Stimulated activated CD4-positive, alpha-beta T cell treated with anti-CD3 and anti-CD28 coated beads, Interleukin-12 subunit alpha, Interleukin-12 subunit beta, amount 100 ng/mL, for 24 hours (primary cell): ENCODE measurements around the gene NLGN1.
"Not testable (repeated sequence)": the region's sequence is repeated elsewhere in the genome, so short reads cannot be mapped to it uniquely, and the experiment has no call there.

ENCODE experiments used
- DNase-seq, 2 experiments: peaks; one replicate each; pipeline ENCODE4 v3.0.0-alpha.2; 2020; ENCODE audit warnings: low read depth in 2 of 2

The NLGN1 gene

DNA sequence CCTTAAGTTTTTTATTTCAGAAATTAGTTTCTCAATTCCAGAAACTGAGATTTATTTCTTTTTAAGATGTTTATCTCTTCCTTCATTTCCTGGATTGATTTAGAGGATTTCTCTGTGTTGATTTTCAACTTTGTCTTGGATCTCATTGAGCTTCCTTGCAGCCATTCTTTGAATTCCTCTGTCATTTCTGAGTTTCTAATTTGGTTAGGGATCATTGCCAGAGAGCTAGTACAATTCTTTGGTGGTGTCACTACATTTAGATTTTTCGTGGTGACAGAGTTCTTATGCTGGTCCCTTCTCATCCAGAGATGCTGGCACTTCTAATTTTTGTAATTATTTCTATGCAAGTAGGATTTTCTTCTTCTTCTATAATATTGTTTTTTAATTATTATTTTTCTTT lies 770.5 kb downstream of the NLGN1 start:
- DNase-seq = no peak

DNA sequence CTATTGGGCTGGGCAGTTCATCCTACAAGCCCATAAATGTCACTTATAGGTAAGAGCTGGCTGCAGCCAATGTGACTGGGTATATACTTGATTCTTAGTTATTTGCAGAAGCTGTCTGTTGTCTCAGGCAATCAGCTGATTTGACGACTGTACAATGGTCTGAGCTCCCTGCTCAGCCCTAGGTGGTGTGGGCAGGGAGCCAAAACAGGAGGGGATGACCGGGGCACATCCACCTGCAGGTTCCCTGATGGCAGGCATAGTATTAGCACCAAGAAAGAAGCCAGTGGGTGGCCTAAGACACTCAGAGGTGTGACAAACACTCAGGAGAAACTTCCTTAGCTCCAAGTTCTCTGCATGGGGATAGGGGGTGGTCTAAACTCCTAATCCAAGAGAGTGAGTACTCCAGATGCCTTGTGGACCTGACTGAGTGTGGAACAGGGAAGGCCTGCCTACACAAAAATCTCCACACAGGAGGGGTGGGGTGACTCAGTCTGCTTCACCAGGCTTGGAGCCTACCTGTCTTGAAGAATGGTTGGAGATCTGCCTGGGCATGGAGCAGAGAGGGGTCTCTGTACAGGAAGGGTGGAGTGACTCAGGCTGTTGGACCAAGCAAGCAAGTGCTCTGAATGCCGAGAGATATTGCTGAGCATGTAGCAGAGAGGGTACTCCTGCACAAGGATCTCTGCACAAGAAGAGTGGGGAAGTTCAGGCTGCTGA lies 771.2 kb downstream of the NLGN1 start:
- DNase-seq = no peak

DNA sequence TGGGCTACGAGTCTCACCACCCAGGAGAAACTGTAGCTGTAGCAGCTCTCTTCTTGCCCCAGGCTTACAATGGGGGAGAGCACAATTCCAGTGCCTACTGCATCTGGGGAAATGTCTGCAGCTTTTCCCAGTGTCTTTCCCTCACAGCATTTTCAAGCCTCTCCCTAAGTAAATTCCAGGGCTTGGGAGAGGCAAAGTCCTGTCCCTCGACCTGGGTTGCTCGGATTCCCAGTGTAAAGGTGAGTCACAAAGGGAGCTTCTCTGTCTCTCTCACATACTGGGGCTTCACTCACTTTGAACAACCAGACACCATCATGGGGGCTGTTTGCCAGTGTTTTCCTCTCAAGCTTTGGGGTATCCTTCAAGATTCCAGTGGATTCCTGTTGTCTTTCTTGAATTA lies 772.2 kb downstream of the NLGN1 start:
- no peak for DNase-seq

DNA sequence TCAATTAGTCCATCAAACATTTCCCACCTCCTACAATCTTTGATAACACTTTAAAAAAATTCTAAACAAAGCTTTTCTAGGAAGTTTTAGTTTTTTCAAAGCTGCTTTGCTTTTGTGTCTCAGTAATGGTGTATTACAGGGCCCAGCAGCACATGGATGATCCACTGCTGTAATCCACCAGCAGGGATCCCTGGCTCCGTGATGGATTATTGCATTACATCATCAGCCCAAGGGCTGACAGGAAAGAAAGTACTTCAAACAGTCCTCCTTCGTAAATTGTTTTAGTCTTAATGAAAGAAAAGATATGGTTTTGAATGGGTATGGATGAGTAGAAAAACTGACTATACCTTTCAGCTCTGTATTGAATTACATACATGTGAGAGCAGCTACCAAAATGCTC lies 772.7 kb downstream of the NLGN1 start:
- no peak for DNase-seq

DNA sequence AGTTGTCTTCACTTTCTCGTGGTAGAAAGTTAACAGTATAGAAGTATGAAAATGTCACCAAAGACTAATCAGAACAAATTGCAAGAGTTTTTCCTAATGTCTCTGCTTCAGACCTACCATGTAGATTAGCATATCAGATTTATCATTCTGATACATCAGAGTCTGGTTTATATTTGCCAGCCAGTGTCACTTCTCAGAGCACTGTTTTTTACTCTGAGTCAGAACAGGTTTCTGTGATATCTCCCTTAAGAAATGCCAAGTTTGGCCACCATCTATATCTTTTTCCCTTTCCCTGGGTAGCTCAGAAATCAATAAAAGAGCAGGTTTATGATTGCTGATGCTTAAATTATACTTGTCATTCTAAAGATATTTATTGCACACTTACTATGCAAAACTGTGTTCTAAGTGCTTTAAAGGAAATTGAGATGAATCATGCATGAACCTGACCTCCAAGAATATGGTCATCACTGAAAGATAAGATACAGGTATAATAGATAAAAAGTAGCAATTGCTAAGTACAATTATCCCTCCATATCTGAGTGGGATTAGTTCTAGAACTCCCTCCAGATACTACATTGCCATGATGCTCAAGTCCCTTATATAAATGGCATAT lies 788.9 kb downstream of the NLGN1 start:
- DNase-seq = no peak

DNA sequence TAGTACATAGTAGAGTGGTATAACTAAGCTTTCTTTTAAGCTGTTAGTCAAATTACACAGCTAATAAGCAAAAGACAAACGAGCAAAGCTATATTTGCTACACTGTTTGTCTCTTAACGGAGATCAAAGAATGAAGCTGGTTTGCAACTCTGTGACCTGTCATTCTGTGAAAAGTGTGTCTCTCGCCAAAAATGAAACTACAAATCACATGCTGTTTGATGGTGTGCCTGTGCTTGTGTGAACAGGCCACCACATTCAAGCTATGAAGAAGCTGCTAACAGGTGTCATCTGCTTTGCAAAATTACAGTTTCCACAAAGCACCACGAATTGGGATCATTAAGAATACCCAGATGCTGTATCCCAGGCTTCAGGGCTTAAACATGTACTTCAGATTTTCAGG lies 793.8 kb downstream of the NLGN1 start:
- DNase-seq = no peak

DNA sequence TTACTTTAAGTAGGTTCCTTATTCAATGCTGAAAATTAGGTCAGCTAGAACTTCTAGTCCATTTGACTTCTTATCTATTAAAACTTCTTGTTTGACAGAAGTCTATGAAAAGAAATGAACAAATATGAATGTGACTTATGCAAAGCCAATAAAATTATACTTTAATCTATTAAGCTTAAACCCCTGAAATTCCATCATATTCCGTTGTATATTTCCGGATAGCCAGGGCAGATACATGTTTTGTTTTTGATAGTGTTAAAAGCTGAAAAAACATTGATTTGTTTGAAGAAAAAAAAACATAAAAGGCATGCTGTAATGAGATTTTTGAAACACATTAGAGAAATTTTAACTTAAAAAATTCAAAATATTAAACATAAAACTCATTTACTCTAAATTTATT lies 794.4 kb downstream of the NLGN1 start:
- no peak for DNase-seq

DNA sequence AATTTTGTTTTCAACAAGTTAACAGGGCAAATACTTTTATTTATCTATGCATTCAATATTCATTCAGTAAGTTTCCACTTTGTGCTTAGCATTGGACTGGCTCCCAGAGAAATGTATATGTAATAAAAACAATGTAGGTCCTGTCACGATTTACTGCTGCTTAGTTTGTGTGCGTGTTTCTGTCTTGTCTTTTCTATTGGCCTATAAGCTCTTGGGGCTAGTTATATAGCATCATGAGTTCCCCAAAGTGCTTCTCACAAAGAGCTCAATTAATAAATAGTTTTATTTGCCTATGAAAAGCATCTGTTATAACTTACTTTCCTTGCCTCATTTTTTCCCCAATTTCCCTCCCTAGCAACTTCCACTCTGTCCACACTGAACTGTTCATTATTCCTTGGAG lies 794.9 kb downstream of the NLGN1 start:
- no peak for DNase-seq

DNA sequence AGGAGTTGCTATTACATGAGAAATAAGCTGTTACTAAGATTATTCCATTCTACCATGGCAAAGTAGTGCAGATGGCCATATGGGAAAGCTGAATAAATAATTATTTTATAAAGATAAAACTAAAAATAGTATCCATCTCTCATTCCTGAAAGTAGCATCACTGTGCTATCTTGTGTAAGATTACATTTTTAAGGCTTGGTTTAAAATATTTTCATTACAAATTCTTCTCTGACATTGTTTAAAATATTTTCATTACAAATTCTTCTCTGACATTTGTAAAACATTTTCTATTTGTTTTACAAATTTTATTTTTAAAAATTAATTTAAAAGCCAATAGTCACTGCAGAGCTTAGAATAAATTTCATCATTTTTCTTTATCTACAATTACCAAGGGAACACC lies 796.1 kb downstream of the NLGN1 start:
- DNase-seq = no peak

DNA sequence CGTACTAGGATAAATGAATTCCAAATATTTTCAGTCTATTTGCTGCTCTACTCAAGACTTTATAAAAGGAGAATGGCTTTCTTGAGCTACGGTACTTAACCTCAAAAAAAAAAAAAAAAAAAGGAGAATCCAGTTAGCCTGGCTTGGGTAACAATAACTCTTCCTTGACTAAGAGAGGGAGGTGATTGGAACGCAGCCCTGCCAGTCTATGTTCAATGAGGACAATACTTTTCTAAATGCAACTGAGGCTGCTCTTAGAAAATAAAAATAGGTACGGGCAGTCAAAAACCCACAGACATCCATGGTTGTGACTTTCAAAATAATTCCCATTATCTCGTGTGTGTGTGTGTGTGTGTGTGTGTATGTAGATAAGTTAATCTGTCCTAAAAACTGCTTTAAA lies 799.9 kb downstream of the NLGN1 start:
- no peak for DNase-seq

DNA sequence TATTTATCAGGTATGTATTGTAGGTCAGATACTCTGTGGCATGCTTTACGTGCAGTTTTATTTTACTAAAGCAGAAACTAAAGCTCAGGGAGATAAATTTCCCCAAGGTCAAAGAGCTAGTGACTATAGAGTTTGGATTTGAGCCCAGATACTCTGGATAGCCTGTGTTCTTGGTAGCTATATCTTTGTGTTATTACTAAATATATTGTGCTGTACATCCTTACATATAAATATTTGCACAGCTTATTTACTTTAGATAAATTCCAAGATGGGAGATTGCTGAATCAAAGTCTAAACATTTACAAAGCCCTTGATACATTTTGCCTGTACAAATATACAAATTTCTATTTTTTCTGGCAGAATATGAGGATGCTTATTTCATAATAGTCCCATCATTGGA lies 800.7 kb downstream of the NLGN1 start:
- DNase-seq = no peak

DNA sequence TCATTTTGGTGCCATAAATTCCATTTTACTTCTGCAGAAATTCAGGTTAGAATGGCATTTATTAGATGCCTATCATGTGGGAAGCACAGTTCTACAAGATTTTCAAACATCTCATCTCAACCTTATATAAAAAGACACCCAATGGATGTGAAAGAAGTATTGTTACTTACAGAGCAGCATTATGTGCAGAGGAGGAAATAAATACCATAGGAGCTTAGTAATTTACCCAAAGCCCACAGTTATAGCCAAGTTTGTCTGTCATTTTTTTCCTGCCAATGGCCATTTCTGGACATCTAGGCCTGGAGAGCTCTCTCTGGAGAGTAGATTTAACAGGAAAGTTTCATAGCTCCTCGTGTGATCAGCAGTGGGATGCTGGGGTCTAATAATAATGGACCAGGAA lies 802.2 kb downstream of the NLGN1 start:
- DNase-seq = no peak

DNA sequence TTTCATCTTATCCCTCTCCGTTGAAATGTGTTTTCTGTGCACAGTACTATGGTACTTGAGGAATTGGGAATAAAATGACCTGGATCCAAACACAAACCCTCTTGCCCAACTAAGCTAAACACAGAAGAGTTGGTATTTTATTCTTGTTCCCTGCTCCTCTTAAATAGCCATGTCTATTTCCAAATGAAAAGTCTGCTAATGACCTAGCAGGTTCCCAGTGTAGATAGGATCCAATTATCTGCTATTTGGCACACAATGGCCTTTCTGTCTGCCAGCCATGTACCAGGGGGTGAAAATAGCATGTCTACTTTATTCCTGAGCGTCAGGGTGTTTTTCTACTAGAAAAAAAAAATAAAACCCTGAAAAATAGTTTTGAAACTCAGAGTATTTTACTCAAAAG lies 804.6 kb downstream of the NLGN1 start:
- no peak for DNase-seq

DNA sequence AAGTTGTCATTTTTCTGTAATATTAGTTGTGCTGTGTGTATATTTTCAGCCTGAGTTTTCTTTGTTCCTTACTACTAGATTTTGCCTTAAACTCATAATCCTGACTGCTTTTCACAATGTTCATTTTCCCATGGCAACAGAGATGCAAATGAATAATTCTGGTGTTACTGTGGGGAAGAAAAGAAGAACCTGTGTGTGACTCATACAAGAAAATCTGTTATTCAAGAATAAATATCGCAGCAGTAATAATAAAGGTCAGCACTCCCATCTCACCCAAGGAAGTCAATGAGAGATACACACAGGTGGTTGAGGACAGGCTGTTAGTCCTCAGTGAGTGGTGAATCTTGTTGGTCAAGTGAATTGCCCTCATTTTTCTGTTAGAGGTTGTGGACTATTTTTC lies 805.0 kb downstream of the NLGN1 start:
- DNase-seq = no peak

DNA sequence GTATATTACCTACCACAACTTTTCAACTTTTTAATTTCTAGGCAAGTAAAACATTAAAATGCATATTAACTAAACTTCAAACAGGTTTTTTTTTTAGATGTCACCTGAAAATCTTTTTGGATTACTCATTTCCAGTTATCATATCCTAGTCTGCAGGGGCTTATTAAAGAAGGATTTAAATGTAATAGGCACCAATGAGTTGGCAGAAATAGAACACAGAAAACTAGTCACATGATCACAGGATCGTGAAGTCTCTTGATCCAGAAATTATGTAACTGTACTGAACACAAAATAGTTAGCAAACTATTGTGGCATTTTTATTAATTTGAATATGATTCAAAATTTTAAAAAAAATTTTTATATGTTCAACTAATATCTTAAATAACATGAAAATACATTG lies 807.2 kb downstream of the NLGN1 start:
- no peak for DNase-seq

DNA sequence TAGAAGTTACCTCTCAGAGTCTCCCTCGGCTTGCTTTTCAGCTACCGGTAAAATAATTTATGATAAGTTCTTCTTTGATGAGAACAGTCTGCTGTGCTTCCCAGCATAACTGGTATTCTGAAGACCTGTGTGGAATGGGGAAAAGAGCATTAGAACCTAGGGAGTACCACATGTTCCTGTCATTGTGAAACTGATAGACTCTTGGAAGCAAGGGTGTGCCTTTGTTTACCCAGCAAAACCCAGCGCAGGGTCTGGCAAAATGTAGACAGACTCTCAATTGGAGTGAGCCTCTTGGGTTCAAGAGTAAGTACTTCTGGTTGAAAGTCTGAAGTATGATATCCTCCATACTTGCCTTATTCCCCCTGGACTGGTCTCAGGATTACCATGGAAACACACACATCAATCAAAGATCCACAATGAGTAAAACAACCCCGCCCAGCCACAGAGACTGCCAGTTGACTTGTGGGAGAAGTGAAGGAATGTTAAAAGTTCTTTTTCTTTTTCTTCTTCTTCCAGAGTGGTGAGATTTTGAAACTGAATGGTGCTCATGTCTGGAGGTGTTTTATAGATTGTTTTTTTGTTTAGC lies 809.2 kb downstream of the NLGN1 start:
- no peak for DNase-seq

DNA sequence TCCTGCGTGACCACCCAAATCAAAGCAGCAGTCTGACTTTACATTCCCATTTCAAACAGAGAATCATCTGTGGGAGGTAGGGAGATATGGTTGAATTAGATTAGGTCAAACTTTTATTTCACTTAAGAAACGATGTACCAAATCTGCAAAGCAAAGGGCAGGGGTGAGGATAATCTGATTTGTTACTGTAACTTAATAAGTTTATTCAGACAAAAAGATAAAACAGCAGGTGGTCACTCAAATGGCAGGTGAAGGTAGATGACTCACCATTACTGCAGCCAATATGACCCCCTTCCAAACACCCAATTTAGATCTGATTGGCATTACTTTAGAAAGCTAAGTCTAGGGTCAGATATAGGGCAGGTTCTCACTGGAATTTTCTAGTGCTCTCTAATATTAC lies 810.6 kb downstream of the NLGN1 start:
- DNase-seq = no peak

DNA sequence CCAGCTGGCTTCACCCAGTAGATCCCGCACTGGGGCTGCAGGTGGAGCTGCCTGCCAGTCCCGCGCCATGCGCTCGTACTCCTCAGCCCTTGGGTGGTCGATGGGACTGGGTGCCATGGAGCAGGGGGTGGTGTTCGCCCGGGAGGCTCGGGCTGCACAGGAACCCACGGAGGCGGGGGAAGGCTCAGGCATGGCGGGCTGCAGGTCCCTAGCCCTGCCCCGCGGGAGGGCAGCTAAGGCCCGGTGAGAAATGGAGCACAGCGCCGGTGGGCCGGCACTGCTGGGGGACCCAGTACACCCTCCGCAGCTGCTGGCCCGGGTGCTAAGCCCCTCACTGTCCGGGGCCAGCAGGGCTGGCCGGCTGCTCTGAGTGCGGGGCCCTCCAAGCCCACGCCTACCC lies 814.4 kb downstream of the NLGN1 start:
- not testable (repeated sequence) for DNase-seq

DNA sequence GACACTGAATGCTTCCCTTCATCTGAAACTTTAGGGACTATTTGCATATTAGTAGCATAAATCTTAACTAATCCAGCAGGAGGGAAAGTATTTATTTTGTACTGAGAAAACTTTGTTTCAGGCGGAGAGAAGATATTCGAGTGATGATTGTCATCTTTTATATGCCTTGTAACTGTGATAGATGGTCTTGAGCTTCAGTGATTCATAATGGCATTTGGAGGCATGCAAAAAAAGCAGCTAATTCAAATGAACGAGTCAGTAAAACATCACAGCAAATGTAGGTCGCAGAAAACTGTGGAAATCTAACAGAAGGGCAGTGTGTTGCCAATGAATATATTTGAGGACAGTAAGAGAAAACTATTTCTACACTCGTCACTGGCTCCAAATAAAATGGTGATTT lies 817.9 kb downstream of the NLGN1 start:
- DNase-seq = no peak

DNA sequence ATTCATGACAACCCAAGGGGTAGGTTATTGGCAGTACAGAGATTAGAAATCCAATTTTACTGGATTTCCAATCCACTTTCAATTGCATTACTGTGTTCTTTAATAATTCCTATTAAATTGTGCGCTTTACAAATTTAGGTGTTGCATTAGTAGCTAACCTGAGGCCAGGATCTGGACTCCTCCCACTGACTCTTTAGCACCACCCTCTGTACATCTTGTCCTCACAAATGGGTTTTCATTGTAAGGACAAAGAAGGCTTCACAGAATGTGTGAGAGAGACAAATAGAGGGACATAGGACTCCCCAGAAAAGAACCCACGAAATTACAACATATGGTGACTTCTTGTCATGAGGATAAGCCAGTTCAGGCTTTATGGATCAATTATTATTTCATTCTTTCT lies 818.5 kb downstream of the NLGN1 start:
- no peak for DNase-seq

DNA sequence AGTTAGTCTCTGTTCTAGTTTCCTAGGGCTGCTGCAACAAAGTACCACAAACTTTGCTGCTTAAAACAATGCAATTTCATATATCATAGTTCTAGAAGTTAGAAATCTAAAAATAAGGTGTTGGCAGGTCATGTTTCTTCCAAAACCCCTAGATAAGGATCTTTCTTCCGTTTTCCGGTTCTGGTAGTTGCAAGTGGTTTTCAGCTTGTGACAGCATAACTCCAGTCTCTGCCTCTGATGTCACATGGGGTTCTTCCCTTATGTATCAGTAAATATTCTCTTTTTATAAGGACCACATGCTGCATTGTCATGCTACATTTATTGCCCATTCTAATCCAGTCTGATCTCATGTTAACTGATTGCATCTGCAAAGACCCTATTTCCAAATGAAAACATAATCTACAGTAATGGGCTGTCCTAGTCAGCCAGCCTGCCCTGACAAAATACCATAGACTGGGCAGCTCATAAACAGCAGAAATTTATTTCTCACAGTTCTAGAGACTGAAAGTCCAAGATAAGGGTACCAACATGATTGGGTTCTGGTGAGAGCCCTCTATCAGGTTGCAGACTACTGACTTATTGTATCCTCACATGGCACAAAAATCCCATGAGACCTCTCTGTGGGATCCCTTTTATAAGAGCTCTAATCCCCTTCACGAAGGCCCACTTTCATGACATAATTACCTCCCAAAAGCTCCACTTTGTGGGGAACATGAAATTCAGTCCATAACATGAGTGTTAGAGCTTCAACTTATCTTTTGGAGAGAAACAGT lies 819.6 kb downstream of the NLGN1 start:
- no peak for DNase-seq

DNA sequence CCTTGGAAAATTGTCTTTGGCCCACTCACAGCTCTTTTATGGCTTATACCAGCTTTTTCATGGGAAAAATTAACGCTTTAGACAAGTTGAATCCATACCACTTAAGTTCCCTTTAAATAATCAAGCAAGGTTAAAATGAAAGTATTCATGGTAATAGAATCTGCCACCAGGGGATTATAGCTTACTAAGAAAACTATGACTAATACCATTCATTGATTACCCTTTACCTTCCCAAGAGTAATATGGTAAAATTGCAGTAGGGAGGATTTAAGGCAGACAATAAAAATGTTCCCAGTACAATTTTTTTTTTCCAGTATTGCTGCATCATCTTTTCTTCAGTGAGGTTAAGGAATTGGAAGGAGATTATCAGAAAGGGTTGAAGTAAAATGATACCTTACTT lies 820.5 kb downstream of the NLGN1 start:
- no peak for DNase-seq

DNA sequence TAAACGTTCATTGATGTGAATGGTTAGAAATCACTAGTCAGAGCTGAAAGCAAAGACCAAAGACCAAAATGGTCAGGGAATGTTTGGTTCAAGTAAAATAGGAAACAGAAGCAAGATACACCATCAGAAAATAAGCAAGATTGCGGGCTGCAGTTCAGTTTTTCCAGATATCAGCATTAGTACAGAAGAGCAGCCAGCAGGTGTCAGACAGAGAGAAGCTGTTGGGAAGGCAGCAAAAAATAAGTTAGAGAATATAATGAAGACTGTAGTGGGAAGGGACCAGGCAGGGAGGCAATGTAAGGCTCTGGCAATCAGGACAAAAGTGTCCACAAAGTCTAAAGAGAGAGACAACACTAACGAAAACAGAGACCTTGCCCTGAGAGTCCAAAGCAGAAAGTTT lies 822.2 kb downstream of the NLGN1 start:
- no peak for DNase-seq
